ENCODE results near the gene WRNIP1. TPM values are rescaled to one million over a fixed set of nuclear protein-coding genes. Genes with fewer than 3 reads are reported as not detected.

The WRNIP1 gene
- total RNA-seq: 10 to 100 TPM; 45.4 to 46.7 TPM

- H3K27me3 Mint-ChIP-seq: no peaks in the 10 kb centered on the region
- POLR2A ChIA-PET: interaction anchor here (0.7 to 5.1 kb wide), 10 partner anchors 10 to 532 kb away, joined by 3 to 27 read pairs (median 6); partner anchors contain the start of genes RIPK1 and SERPINB1
- peaks cover 2% of the 10 kb centered on the region for H3K9me3 Mint-ChIP-seq
- H3K4me3 Mint-ChIP-seq: peak within 1 kb of the TSS; percentile 94
- peak within 1 kb of the TSS; percentile 95 for H3K27ac Mint-ChIP-seq
- peaks cover 41% of the 10 kb centered on the region for H3K4me1 Mint-ChIP-seq
- DNase-seq: peak; percentile 95
- peaks cover 6% of the 10 kb centered on the region for H3K36me3 Mint-ChIP-seq
- ATAC-seq (ENCODE audit: low read depth): peak; percentile 89
Measured at GRCh38 chr6:2765166-2765895, at the start of gene WRNIP1. WRNIP1 (plus strand) TSS chr6:2765393; CDS start chr6:2765623, 230 bp downstream.

DNA sequence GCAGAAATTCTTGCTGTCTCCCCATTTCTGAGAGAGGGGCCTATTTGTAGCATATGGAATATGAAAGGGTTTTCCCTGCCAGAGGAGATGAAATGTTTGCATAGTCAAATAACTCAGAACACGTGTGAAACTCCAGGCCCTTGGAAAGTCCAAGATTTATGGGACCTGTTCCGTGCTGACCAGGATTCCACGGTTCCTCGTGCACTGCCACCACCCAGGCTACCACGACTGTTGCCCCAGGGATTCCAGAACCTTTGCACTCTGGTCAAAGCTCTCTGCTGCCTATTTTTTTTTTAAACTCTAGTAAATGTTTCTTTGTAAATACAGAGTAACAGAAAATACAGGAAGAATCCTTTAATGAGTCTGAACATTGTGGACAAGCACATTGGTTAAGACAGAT, 49.5 kb upstream of the WRNIP1 start:
- ATAC-seq (ENCODE audit: low read depth): no peak
- Mint-ChIP-seq H3K27ac (no peak overlapping the region), H3K36me3 (no peaks in the 10 kb centered on the region), H3K4me1 (no peaks in the 10 kb centered on the region), H3K9me3 (peaks cover 5% of the 10 kb centered on the region), H3K4me3 (no peak overlapping the region), H3K27me3 (no peaks in the 10 kb centered on the region)
- no peak for DNase-seq
- POLR2A ChIA-PET: no interaction called here

DNA sequence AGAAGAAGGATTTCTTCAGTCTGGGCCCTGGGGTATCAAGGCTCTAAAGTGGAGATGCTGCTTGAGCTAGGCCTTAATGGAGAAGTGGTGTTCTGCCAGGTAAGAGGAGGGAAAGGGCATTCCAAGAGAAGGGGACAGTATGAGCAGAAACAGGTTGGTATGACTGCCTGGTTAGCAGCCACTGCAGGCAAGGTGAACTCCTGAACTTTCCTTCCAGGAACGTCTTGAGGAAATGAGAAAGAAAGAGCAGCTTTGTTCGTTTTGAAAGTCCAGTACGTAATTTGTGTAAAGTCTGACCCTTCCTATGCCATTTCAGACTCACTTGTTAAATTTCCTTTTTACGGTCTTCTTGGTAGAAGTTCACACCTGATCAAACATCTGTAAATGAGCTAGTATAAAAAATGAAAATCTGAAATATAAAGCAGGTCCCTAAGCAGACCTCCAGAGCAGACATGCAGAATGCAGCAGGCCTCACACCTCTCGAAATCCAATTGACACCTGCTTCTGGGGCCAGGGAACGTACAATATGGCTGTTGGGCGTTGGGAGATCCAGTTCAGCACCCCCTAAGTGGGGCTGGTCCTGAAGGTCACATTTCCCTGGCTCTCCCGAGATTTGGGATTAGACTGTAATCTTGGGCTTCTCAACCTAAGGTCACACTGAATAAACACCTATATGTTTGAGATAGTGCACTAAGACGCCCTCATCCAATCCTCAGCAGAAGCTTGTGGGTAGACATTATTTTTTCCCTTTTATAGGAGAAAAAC, 48.1 kb upstream of the WRNIP1 start:
- DNase-seq (no peak), ATAC-seq (ENCODE audit: low read depth) (no peak)
- Mint-ChIP-seq H3K4me1 (no peaks in the 10 kb centered on the region), H3K27me3 (peaks cover 2% of the 10 kb centered on the region), H3K27ac (no peak overlapping the region), H3K4me3 (no peak overlapping the region), H3K9me3 (no peaks in the 10 kb centered on the region), H3K36me3 (no peaks in the 10 kb centered on the region)
- POLR2A ChIA-PET: no interaction called here

GRCh38 chr6:2718334-2719092, 46.7 kb upstream of the WRNIP1 start:
- H3K9me3 Mint-ChIP-seq: no peaks in the 10 kb centered on the region
- H3K4me1 Mint-ChIP-seq: no peaks in the 10 kb centered on the region
- no peaks in the 10 kb centered on the region for H3K36me3 Mint-ChIP-seq
- no peak overlapping the region for H3K27ac Mint-ChIP-seq
- H3K4me3 Mint-ChIP-seq: no peak overlapping the region
- POLR2A ChIA-PET: no interaction called here
- peaks cover 3% of the 10 kb centered on the region for H3K27me3 Mint-ChIP-seq
- no peak for ATAC-seq (ENCODE audit: low read depth)
- no peak for DNase-seq

GRCh38 chr6:2719093-2719455, 46.1 kb upstream of the WRNIP1 start:
- Mint-ChIP-seq H3K27me3 (peaks cover 3% of the 10 kb centered on the region), H3K9me3 (no peaks in the 10 kb centered on the region), H3K4me3 (no peak overlapping the region), H3K36me3 (no peaks in the 10 kb centered on the region), H3K4me1 (no peaks in the 10 kb centered on the region), H3K27ac (no peak overlapping the region)
- POLR2A ChIA-PET: no interaction called here
- no peak for ATAC-seq (ENCODE audit: low read depth)
- DNase-seq: no peak

DNA sequence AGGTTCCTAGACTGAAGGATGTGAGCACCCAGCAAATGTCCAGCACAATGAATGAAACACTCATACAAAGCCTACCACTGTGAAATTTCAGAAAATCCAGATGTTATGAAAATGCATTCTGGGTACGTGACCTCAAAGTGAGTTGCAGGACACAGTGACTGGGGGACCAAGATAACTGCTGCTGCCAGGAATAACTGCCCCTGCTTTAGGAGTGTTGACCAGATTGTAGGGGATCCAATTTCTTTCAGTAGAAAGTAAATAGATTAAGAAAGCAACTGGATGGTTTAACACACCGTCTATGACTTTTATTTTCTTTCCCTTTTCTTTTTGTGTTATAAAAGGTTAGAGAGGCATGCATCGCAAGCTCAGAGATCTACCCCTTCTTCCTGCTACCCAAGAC, 44.0 kb upstream of the WRNIP1 start:
- Mint-ChIP-seq H3K4me1 (peaks cover 2% of the 10 kb centered on the region), H3K36me3 (no peaks in the 10 kb centered on the region), H3K4me3 (no peak overlapping the region), H3K9me3 (no peaks in the 10 kb centered on the region), H3K27ac (no peak overlapping the region), H3K27me3 (peaks cover 6% of the 10 kb centered on the region)
- POLR2A ChIA-PET: no interaction called here
- DNase-seq (no peak), ATAC-seq (ENCODE audit: low read depth) (no peak)

DNA sequence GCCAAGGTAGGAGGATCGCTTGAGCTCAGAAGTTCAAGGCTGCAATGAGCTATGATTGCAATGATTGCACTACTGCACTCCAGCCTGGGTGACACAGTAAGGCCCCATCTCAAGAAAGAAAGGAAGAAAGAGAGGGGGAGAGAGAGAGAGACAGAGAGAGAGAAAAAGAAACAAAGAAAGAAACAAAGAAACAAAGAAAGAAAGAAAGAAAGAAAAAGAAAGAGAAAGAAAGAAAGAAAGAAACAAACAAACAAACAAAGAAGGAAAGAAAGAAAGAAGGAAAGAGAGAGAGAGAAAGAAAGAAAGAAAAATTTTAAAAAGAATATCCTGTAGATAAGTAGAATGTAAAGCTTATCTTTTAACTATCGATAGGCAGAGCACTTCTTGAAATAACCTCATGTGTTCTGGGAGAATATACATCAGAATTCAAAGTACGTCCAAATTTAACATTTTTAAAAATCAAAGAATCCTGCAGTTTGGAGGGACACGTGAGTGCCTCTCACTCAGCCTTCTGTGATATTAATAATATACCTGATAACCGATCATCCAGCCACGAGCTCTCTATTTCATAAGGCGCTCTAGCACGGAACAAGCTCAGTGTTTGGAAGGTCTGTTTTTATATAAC, 39.7 kb upstream of the WRNIP1 start:
- POLR2A ChIA-PET: interaction anchor here (1.0 kb wide), 1 partner anchor 18 kb away, joined by 3 read pairs; no protein-coding TSS in a partner anchor
- no peaks in the 10 kb centered on the region for H3K36me3 Mint-ChIP-seq
- H3K27me3 Mint-ChIP-seq: peaks cover 6% of the 10 kb centered on the region
- H3K9me3 Mint-ChIP-seq: no peaks in the 10 kb centered on the region
- ATAC-seq (ENCODE audit: low read depth) (no peak), DNase-seq (no peak)
- no peak overlapping the region for H3K27ac Mint-ChIP-seq
- peaks cover 6% of the 10 kb centered on the region for H3K4me1 Mint-ChIP-seq
- no peak overlapping the region for H3K4me3 Mint-ChIP-seq

DNA sequence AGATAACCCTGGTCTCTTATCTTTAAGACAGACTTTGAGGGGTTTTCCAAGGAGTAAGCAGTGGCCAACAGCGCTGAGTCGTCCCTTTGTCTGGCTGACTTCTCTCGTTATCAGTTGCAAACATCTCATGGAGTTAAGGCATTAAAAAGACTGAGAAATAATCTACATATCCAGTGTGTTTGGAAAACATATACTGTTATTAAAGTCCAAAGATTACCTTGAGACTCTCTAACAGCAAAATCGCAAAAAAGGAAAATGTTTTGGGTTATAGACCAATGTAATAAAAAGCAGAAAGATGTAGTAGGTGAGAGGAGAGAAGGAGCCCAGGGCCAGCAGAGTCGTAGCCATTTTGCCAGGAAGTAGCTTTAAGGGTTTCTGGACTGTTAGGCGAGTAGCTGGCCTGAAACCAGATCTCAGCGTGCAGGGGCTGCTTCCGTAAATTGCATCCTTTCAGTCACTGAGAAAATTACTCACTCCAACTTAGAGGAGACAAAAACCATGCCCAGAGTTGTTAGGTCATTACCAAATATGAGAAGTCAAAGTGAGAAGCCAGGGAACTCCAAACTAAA, 39.1 kb upstream of the WRNIP1 start:
- Mint-ChIP-seq H3K4me3 (no peak overlapping the region), H3K4me1 (peaks cover 6% of the 10 kb centered on the region), H3K27me3 (peaks cover 6% of the 10 kb centered on the region), H3K27ac (no peak overlapping the region), H3K36me3 (no peaks in the 10 kb centered on the region), H3K9me3 (no peaks in the 10 kb centered on the region)
- no peak for ATAC-seq (ENCODE audit: low read depth)
- DNase-seq: no peak
- POLR2A ChIA-PET: interaction anchor here (1.0 kb wide), 1 partner anchor 17 kb away, joined by 3 read pairs; no protein-coding TSS in a partner anchor

DNA sequence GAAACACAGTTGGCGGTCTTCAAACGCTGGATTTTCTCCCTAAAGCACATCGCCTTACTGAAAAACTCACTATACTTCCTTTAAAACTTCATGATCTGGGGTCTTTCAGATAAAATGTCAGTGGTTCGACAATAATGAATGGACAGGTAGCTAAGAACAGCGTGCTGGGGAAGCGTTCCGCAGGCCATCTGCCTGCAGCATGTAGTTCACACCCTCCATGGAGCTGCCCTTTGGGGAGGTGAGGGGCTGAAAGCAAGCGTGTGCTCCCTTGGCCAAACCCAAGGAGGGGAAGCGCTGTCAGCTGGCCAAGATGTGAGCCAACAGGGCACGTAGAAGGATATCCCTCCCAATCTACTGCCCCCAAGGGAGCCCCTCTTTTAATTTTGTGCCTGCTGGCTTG, 35.3 kb upstream of the WRNIP1 start:
- POLR2A ChIA-PET: no interaction called here

GRCh38 chr6:2730353-2731107, 34.7 kb upstream of the WRNIP1 start:
- no peak overlapping the region for H3K4me3 Mint-ChIP-seq
- H3K27ac Mint-ChIP-seq: no peak overlapping the region
- no peak for DNase-seq
- POLR2A ChIA-PET: no interaction called here
- ATAC-seq (ENCODE audit: low read depth): no peak
- peaks cover 17% of the 10 kb centered on the region for H3K4me1 Mint-ChIP-seq
- no peaks in the 10 kb centered on the region for H3K9me3 Mint-ChIP-seq
- no peaks in the 10 kb centered on the region for H3K36me3 Mint-ChIP-seq
- no peaks in the 10 kb centered on the region for H3K27me3 Mint-ChIP-seq

More for the DNA sequence above, 35.3 kb upstream of the WRNIP1 start:
- H3K4me3 Mint-ChIP-seq: no peak overlapping the region
- no peaks in the 10 kb centered on the region for H3K36me3 Mint-ChIP-seq
- H3K27me3 Mint-ChIP-seq: peaks cover 3% of the 10 kb centered on the region
- no peak overlapping the region for H3K27ac Mint-ChIP-seq
- DNase-seq (no peak), ATAC-seq (ENCODE audit: low read depth) (no peak)
- no peaks in the 10 kb centered on the region for H3K9me3 Mint-ChIP-seq
- peaks cover 17% of the 10 kb centered on the region for H3K4me1 Mint-ChIP-seq

DNA sequence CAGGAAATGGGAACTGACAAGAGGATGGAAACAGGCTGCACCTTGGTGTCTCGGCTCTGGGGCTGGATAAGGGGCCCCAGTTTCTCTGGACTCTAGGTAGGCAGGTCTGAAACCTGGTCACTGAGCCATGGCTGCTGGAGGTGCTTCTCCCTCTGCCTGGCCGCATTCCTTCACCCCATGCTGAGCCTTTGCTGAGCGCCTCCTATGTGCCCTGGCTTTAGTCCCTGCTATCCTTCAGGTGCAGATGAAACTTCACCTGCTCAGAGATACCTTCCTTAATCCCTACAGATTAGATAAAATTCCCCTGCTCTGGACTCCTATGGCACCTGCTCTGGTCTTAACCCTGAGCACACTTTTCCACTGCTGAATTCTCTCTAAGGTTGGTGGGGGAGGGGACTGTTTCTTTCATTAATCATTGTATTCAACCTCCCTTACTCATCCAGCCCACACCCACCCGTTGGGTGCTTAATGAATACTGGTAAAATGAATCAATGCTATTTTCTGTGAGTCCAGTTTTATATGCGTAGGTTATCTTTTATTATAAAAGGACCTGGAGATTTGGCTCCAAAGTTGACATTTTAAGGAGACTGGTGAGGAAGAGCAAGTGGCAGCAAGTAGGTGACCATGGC, 33.8 kb upstream of the WRNIP1 start:
- ATAC-seq (ENCODE audit: low read depth) (no peak), DNase-seq (no peak)
- Mint-ChIP-seq H3K27ac (no peak overlapping the region), H3K36me3 (no peaks in the 10 kb centered on the region), H3K27me3 (no peaks in the 10 kb centered on the region), H3K4me1 (peaks cover 14% of the 10 kb centered on the region), H3K9me3 (no peaks in the 10 kb centered on the region), H3K4me3 (no peak overlapping the region)
- POLR2A ChIA-PET: interaction anchor here (1.1 kb wide), 1 partner anchor 332 kb away, joined by 3 read pairs; no protein-coding TSS in a partner anchor

DNA sequence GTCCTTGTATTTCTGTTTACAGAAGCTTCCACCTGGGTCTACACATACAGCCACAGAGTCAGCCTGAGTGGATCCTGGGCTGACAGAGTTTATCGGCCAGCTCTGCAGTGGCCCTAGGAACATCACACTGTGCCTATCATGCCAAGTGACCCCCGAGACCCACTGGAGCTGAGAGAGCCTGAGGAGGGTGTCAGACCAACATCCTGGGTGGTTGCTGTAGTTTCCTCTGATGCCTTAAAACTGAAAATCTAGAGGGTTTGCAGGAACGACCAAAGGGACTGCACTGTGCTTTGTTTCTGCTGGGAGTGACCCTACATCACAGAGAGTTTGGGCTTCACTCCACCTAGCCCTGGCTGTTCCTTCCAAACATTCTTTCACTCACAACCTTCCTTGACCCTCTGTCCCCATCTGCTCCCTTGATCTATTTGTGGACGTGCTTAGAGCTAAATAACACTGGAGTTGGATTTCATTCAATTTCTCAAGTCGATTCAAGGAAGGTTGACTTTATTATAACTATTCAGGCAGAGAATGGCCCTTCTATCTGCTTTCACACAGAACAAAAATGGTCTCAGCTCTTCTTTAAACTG, 32.6 kb upstream of the WRNIP1 start:
- no peak overlapping the region for H3K4me3 Mint-ChIP-seq
- POLR2A ChIA-PET: interaction anchor here (1.1 kb wide), 1 partner anchor 331 kb away, joined by 3 read pairs; no protein-coding TSS in a partner anchor

More for the DNA sequence above, 32.6 kb upstream of the WRNIP1 start:
- Mint-ChIP-seq H3K4me1 (peaks cover 16% of the 10 kb centered on the region), H3K27me3 (peaks cover 7% of the 10 kb centered on the region), H3K36me3 (no peaks in the 10 kb centered on the region), H3K27ac (no peak overlapping the region), H3K9me3 (no peaks in the 10 kb centered on the region)
- no peak for DNase-seq
- no peak for ATAC-seq (ENCODE audit: low read depth)
